Measurements from ENCODE around the gene NSUN7. TPM values are rescaled to one million over a fixed set of nuclear protein-coding genes. Genes with fewer than 3 reads are reported as not detected.

The NSUN7 gene
- total RNA-seq, 3 donors from 2014 or later (not counting 1 experiment from before 2014, with no cell fraction given), result 0.14 to 0.23 TPM; not detected in 1

GRCh38 chr4:40739347-40739746 is 10.4 kb upstream of the NSUN7 start:
- H3K27me3 Mint-ChIP-seq (ENCODE audit: low read depth in 2 of 2), result peaks cover 0 to 3% of the 10 kb centered on the region in 2 donors
- no peaks in the 10 kb centered on the region for H3K4me1 Mint-ChIP-seq
- Histone ChIP-seq H3K4me1 (ENCODE audit: control insufficient read depth, insufficient read depth, low read length) (no peaks in the 10 kb centered on the region), H3K9me3 (ENCODE audit: control insufficient read depth, insufficient read depth, low read length) (no peaks in the 10 kb centered on the region), H3K36me3 (ENCODE audit: control insufficient read depth, insufficient read depth, low read length) (no peaks in the 10 kb centered on the region), H3K27ac (ENCODE audit: low read length) (no peak overlapping the region), H3K4me3 (ENCODE audit: low read length) (no peak overlapping the region), H3K27me3 (ENCODE audit: control insufficient read depth, insufficient read depth, low read length) (no peaks in the 10 kb centered on the region)
- DNase-seq (no peak), ATAC-seq (no peak)
- intact Hi-C loops (cut with micrococcal nuclease), result no loop called here
- H3K36me3 Mint-ChIP-seq, result no peaks in the 10 kb centered on the region
- no peak overlapping the region for H3K27ac Mint-ChIP-seq
- H3K9me3 Mint-ChIP-seq, result no peaks in the 10 kb centered on the region
- H3K4me3 Mint-ChIP-seq, result no peak overlapping the region
- no peak for TF ChIP-seq CTCF (IDR thresholded peaks at IDR 0.05)

GRCh38 chr4:40744218-40744617 is 5.5 kb upstream of the NSUN7 start:
- Mint-ChIP-seq H3K4me3 (no peak overlapping the region), H3K36me3 (no peaks in the 10 kb centered on the region), H3K27me3 (ENCODE audit: low read depth in 2 of 2) (peaks cover 9 to 14% of the 10 kb centered on the region in 2 donors), H3K27ac (no peak overlapping the region), H3K9me3 (no peaks in the 10 kb centered on the region), H3K4me1 (no peaks in the 10 kb centered on the region)
- intact Hi-C loops (cut with micrococcal nuclease), result no loop called here
- 78% methylated on average over 2 of the region's 3 CpGs for WGBS (ENCODE audit: insufficient coverage)
- Histone ChIP-seq H3K4me3 (ENCODE audit: low read length) (no peak overlapping the region), H3K27ac (ENCODE audit: low read length) (no peak overlapping the region), H3K9me3 (ENCODE audit: control insufficient read depth, insufficient read depth, low read length) (no peaks in the 10 kb centered on the region), H3K36me3 (ENCODE audit: control insufficient read depth, insufficient read depth, low read length) (no peaks in the 10 kb centered on the region), H3K27me3 (ENCODE audit: control insufficient read depth, insufficient read depth, low read length) (no peaks in the 10 kb centered on the region), H3K4me1 (ENCODE audit: control insufficient read depth, insufficient read depth, low read length) (no peaks in the 10 kb centered on the region)
- DNase-seq, result no peak
- no peak for TF ChIP-seq CTCF (IDR thresholded peaks at IDR 0.05)
- ATAC-seq, result no peak

GRCh38 chr4:40745285-40745984 is 4.3 kb upstream of the NSUN7 start:
- no peaks in the 10 kb centered on the region for H3K9me3 ChIP-seq (ENCODE audit: control insufficient read depth, insufficient read depth, low read length)
- H3K4me1 ChIP-seq (ENCODE audit: control insufficient read depth, insufficient read depth, low read length), result peaks cover 8% of the 10 kb centered on the region
- 87% methylated on average over 6 of the region's 6 CpGs for WGBS (ENCODE audit: insufficient coverage)
- Mint-ChIP-seq H3K27ac (no peak overlapping the region), H3K4me3 (no peak overlapping the region), H3K36me3 (no peaks in the 10 kb centered on the region), H3K27me3 (ENCODE audit: low read depth in 2 of 2) (peaks cover 11 to 14% of the 10 kb centered on the region in 2 donors), H3K9me3 (no peaks in the 10 kb centered on the region), H3K4me1 (no peaks in the 10 kb centered on the region)
- intact Hi-C loops (cut with micrococcal nuclease), result no loop called here
- peaks cover 8% of the 10 kb centered on the region for H3K27me3 ChIP-seq (ENCODE audit: control insufficient read depth, insufficient read depth, low read length)
- H3K27ac ChIP-seq (ENCODE audit: low read length), result no peak overlapping the region
- no peak for ATAC-seq
- DNase-seq, result no peak
- H3K4me3 ChIP-seq (ENCODE audit: low read length), result no peak overlapping the region
- no peaks in the 10 kb centered on the region for H3K36me3 ChIP-seq (ENCODE audit: control insufficient read depth, insufficient read depth, low read length)
- no peak for TF ChIP-seq CTCF (IDR thresholded peaks at IDR 0.05)
